HEK293T (cell line): Measurements from ENCODE around the gene SMIM41.
A peak's percentile ranks its signal among the peaks of the same experiment; 100 is the strongest.

Source experiments
- CTCF ChIA-PET: fragments of 350-600 bp; formaldehyde crosslinking; extraction: SDS; loops from one replicate; lab custom pipeline; 2021; ENCODE audit warnings: antibody characterized with exemption, inconsistent platforms; lab: Yijun Ruan, JAX
- POLR2A ChIA-PET: fragments of 350-600 bp; formaldehyde crosslinking; extraction: SDS; loops from one replicate; lab custom pipeline; 2020; ENCODE audit warnings: antibody characterized with exemption, inconsistent platforms; lab: Yijun Ruan, JAX
- DNase-seq: peaks from one replicate; pipeline ENCODE4 v3.0.0; 2012; ENCODE audit warnings: mixed read lengths; ENCODE audit errors: extremely low spot score
- ARNT ChIP-seq: fragments of 450-650 bp; IDR thresholded peaks from 2 replicates; pipeline ENCODE4 v1.6.1; 2017; ENCODE audit warnings: mild to moderate bottlenecking
- BHLHE40 ChIP-seq: fragments of 450-650 bp; IDR thresholded peaks from 2 replicates; pipeline ENCODE4 v1.6.1; 2016; ENCODE audit warnings: mild to moderate bottlenecking, moderate library complexity, borderline replicate concordance
- CTBP1 ChIP-seq: fragments of 450-650 bp; IDR thresholded peaks from 2 replicates; pipeline ENCODE4 v1.6.1; 2016; ENCODE audit warnings: borderline replicate concordance
- ELF4 ChIP-seq: fragments of 450-650 bp; IDR thresholded peaks from 2 replicates; pipeline ENCODE4 v1.6.1; 2017; ENCODE audit warnings: antibody characterized with exemption
- FOXA1 ChIP-seq: fragments of 450-650 bp; IDR thresholded peaks from 2 replicates; pipeline ENCODE4 v1.6.1; 2016; ENCODE audit warnings: mild to moderate bottlenecking
- FOXK2 ChIP-seq: fragments of 450-650 bp; IDR thresholded peaks from 2 replicates; pipeline ENCODE4 v1.6.1; 2016; ENCODE audit warnings: mild to moderate bottlenecking
- FOXM1 ChIP-seq: fragments of 450-650 bp; IDR thresholded peaks from 2 replicates; pipeline ENCODE4 v1.6.1; 2017; ENCODE audit warnings: mild to moderate bottlenecking, borderline replicate concordance
- HDGF ChIP-seq: fragments of 450-650 bp; IDR thresholded peaks from 2 replicates; pipeline ENCODE4 v1.6.1; 2017; ENCODE audit warnings: antibody characterized with exemption, borderline replicate concordance
- L3MBTL2 ChIP-seq: fragments of 450-650 bp; conservative IDR thresholded peaks from 2 replicates; pipeline ENCODE4 v1.6.1; 2016; ENCODE audit warnings: mild to moderate bottlenecking
- LEF1 ChIP-seq: fragments of 450-650 bp; IDR thresholded peaks from 2 replicates; pipeline ENCODE4 v1.6.1; 2017; ENCODE audit warnings: mild to moderate bottlenecking, borderline replicate concordance
- NFRKB ChIP-seq: fragments of 450-650 bp; IDR thresholded peaks from 2 replicates; pipeline ENCODE4 v1.6.1; 2016; ENCODE audit warnings: mild to moderate bottlenecking, moderate library complexity
- PKNOX1 ChIP-seq: fragments of 450-650 bp; IDR thresholded peaks from 2 replicates; pipeline ENCODE4 v1.6.1; 2016
- SP1 ChIP-seq: fragments of 450-650 bp; IDR thresholded peaks from 2 replicates; pipeline ENCODE4 v1.6.1; 2017
- SUZ12 ChIP-seq: fragments of 450-650 bp; IDR thresholded peaks from 2 replicates; pipeline ENCODE4 v1.6.1; 2016; ENCODE audit warnings: mild to moderate bottlenecking
- TARDBP ChIP-seq: fragments of 450-650 bp; IDR thresholded peaks from 2 replicates; pipeline ENCODE4 v1.6.1; 2016
- ZNF384 ChIP-seq: fragments of 450-650 bp; IDR thresholded peaks from 2 replicates; pipeline ENCODE4 v1.6.1; 2016

SMIM41 gene

DNA sequence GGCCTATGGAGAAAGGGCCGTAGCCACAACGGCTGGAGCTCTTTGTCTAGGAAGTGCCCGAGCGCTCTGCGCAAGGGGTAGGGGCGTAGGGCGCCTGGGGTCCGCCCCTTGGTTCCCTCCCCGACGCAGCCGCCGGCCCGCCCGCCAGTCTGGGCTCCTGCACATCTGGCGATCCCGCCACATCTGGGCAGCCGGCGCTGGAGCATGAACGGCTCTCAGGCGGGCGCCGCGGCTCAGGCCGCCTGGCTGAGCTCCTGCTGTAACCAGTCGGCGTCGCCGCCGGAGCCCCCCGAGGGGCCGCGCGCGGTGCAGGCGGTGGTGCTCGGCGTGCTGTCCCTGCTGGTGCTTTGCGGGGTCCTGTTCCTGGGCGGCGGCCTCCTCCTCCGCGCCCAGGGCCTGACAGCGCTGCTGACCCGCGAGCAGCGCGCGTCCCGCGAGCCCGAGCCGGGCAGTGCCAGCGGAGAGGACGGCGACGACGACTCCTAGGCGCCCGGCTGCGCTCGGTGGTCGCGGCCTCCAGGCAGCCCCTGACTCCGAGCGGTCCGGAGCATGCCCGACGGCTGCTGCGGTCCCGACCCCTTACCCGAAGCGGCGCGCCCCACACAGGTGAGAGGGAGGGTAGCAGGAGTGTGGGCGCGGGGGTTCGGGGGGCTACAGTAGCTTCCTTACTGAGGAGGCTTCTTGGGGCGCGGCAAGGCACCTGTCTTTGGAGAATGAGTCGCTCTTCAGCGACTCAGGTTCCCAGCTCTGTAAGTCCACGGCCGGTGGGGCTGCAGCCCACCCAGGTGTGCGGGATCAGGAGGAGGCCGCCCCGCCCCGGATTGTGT is at the start of gene SMIM41:
Gene SMIM41 (plus strand): TSS at position 129 of the 827 bp plus-strand sequence. CDS start 76 bp downstream, at position 205.
- POLR2A ChIA-PET: interaction anchor here (1.7 kb wide), 1 partner anchor 48 kb away, joined by 7 read pairs; no protein-coding TSS in a partner anchor
- CTCF ChIA-PET: interaction anchor here (7.3 kb wide), 1 partner anchor 54 kb away, joined by 93 read pairs; no protein-coding TSS in a partner anchor
- DNase-seq: no peak
- TF ChIP-seq ELF4: no peak
- TF ChIP-seq L3MBTL2: no peak
- no peak for TF ChIP-seq CTBP1
- no peak for TF ChIP-seq ZNF384
- no peak for TF ChIP-seq LEF1
- TF ChIP-seq FOXA1: no peak
- no peak for TF ChIP-seq ARNT
- TF ChIP-seq SP1: no peak
- TF ChIP-seq TARDBP: no peak

GRCh38 chr12:52032446-52032803 is 47.1 kb upstream of the SMIM41 start:
- CTCF ChIA-PET: interaction anchor here (0.7 to 3.9 kb wide), 4 partner anchors 8 to 81 kb away, joined by 3 to 22 read pairs (median 7); partner anchors contain the start of gene ACVR1B
- peak; percentile 45 for TF ChIP-seq PKNOX1
- no peak for TF ChIP-seq FOXA1

DNA sequence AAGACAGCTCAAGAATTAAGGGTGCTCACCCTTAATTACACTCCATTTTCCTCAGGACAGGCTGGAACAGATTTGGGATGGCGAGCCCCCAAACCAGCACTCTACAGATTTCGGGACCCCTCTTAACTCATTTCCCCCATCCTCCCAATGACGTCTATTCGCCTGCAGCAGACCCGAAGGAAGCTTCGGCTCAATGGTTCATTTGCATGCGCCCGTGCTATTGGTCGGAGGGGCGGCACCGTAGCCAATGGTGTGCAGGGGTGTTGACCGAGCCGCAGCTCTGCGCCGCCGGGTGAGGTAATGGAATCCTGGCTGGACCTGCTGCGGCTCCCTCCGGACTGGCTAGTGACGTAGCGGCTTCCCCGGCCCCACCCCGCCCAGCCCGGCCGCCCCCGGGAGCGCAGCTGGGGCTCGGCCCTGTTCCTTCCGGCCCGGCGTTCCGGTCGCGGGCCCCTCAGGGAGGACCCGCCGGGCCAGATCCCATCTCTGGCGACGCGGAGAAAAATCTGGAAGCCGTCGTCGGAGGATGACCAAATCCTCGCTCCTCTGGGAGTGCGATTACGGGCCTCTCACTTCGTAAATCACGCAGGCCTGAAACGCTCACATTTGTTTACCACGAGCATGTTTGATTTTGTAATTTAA is 46.6 kb upstream of the SMIM41 start:
- TF ChIP-seq SP1 (no peak), L3MBTL2 (peak; percentile 43)
- DNase-seq: peak; percentile 92
- ChIA-PET CTCF (interaction anchor here (0.6 to 3.9 kb wide), 4 partner anchors 9 to 81 kb away, joined by 3 to 22 read pairs (median 4); partner anchors contain the start of gene ACVR1B), POLR2A (interaction anchor here (0.6 to 2.8 kb wide), 7 partner anchors 11 to 50 kb away, joined by 3 to 22 read pairs (median 7); partner anchors contain the start of genes ATG101 and NR4A1)

More at GRCh38 chr12:52032446-52032803, 47.1 kb upstream of the SMIM41 start:
- POLR2A ChIA-PET: interaction anchor here (0.6 to 2.8 kb wide), 7 partner anchors 11 to 50 kb away, joined by 3 to 22 read pairs (median 7); partner anchors contain the start of genes ATG101 and NR4A1
- DNase-seq: no peak

DNA sequence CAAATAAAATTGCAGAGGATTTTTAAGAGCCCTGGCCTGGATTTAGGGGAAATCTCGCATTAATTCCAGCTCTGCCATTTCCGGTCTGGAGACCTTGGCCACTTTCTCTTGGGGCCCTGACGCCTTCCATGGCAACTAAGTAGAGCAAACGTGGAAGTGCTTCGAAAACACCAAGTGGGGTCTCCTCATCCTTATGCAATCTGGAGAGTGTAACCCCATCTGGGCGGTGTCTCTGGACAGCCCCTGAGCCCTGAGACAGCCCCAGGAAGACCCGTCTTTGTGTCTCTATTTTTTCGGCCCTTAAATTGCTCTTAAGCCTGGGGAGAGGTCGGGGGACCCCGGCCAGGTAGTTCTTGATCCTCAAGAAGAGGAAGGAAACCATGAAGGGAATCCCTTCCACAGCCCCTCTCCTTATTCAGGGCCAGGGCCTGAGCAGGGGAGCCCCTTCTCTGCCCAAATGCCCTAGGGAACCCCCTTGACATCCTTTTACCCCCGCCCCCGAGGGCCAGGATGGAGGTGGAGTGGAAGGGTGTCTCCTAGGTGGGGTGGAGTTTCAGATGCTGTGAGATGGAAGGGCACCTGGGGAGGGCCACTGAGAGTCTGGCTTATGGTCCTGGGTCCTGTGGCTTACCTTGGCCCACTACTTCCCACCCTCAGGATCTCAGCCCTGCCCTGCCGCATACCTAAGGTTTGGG is 45.9 kb upstream of the SMIM41 start:
- 0 out of 2 replicates have a peak, but pooled peaks have one; percentile 5 for TF ChIP-seq L3MBTL2
- no peak for TF ChIP-seq FOXK2
- ChIA-PET POLR2A (interaction anchor here (0.9 to 2.8 kb wide), 5 partner anchors 12 to 49 kb away, joined by 3 to 22 read pairs (median 7); partner anchors contain the start of genes ATG101 and NR4A1), CTCF (interaction anchor here (0.6 to 3.9 kb wide), 4 partner anchors 9 to 87 kb away, joined by 3 to 22 read pairs (median 4); no protein-coding TSS in a partner anchor)
- no peak for DNase-seq

DNA sequence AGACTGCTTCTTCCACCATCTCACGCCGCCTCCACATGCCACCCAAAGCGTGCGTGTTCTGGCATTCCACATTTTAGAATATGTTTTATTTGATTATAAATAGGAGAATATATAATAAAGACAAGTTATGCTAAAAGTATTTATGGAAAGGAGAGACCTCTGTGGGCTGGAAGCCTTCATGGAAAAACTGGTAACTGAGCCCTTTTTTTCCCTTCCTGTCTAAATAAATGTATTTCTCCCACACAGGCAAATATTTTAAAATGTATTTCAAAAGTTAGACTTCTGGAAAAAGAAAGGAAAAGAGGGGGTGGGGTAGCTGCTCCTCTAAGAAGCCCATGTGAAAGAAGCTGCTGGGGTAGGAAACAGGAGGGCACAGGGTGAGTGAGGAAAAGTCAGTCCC is 44.3 kb upstream of the SMIM41 start:
- CTCF ChIA-PET: interaction anchor here (3.9 kb wide), 1 partner anchor 11 kb away, joined by 22 read pairs; no protein-coding TSS in a partner anchor
- TF ChIP-seq ZNF384 (no peak), SP1 (no peak), HDGF (no peak), FOXK2 (no peak), SUZ12 (no peak), TARDBP (no peak), CTBP1 (no peak), BHLHE40 (no peak), FOXM1 (no peak), ELF4 (no peak), ARNT (no peak), L3MBTL2 (no peak), LEF1 (no peak), PKNOX1 (no peak), FOXA1 (no peak), NFRKB (no peak)
- POLR2A ChIA-PET: no interaction called here
- DNase-seq: no peak

- no peak for TF ChIP-seq ARNT
- TF ChIP-seq L3MBTL2: no peak
- TF ChIP-seq FOXK2: no peak
- TF ChIP-seq NFRKB: no peak
- TF ChIP-seq LEF1: no peak
- no peak for TF ChIP-seq ZNF384
- TF ChIP-seq FOXM1: no peak
- no peak for TF ChIP-seq HDGF
- DNase-seq: no peak
- POLR2A ChIA-PET: interaction anchor here (1.3 kb wide), 1 partner anchor 10 kb away, joined by 3 read pairs; no protein-coding TSS in a partner anchor
- CTCF ChIA-PET: no interaction called here
These were observed 43.6 kb upstream of the SMIM41 start for GRCh38 chr12:52035926-52036325.
